IMR-90 (cell line): ENCODE data around the gene TAF4. TPM values are rescaled to one million over a fixed set of nuclear protein-coding genes. Genes with fewer than 3 reads are reported as not detected.

Experiments
- ATAC-seq: fragments of 200-7000 bp; cut with Tn5 transposase; 2 replicates; pipeline ENCODE4 v1.9.1; 2020; ENCODE audit warnings: low read depth, mild to moderate bottlenecking, moderate library complexity
- BruUV-seq: library from RNA; stranded (reverse); fragments of 400-500 nt; replicated peaks from 2 replicates; lab custom pipeline; 2021; lab: Mats Ljungman, UMichigan
- CTCF ChIA-PET: fragments of 300-600 bp; formaldehyde crosslinking; extraction: SDS; loops from one replicate; lab custom pipeline; 2021; ENCODE audit warnings: antibody characterized with exemption; lab: Yijun Ruan, JAX
- POLR2A ChIA-PET: fragments of 300-600 bp; sonication (Branson Sonifier 250); formaldehyde crosslinking; loops from one replicate; lab custom pipeline; 2022; ENCODE audit warnings: antibody characterized with exemption; ENCODE audit not compliant: unreplicated experiment; lab: Charles Lee
- DNase-seq: peaks from one replicate; pipeline ENCODE4 v3.0.0; 2013
- H2AFZ ChIP-seq: replicated peaks from 2 replicates; pipeline ENCODE3; 2013; ENCODE audit warnings: low read length, mild to moderate bottlenecking; ENCODE audit not compliant: poor library complexity
- H2AK5ac ChIP-seq: 2 replicates; pipeline ENCODE4 v1.6.1; 2013; ENCODE audit warnings: low read depth, low read length, inconsistent platforms
- H2AK9ac ChIP-seq: replicated peaks from 2 replicates; pipeline ENCODE3; 2013; ENCODE audit warnings: mild to moderate bottlenecking, low read depth, low read length, moderate library complexity; ENCODE audit not compliant: poor library complexity
- H2BK120ac ChIP-seq: 2 replicates; pipeline ENCODE4 v1.6.1; 2013; ENCODE audit warnings: low read depth, low read length, inconsistent platforms
- H2BK15ac ChIP-seq: 3 replicates; pipeline ENCODE4 v1.6.1; 2013; ENCODE audit warnings: low read depth, low read length, inconsistent platforms
- H2BK20ac ChIP-seq: 2 replicates; pipeline ENCODE4 v1.6.1; 2013; ENCODE audit warnings: low read depth, mild to moderate bottlenecking, inconsistent platforms, low read length, moderate library complexity
- H2BK5ac ChIP-seq: 2 replicates; pipeline ENCODE4 v1.6.1; 2013; ENCODE audit warnings: mild to moderate bottlenecking, low read depth, low read length, inconsistent platforms; ENCODE audit not compliant: poor library complexity, severe bottlenecking
- H3K14ac ChIP-seq: replicated peaks from 2 replicates; pipeline ENCODE4 v1.6.1; 2013; ENCODE audit warnings: low read depth, low read length, inconsistent platforms
- H3K18ac ChIP-seq: 2 replicates; pipeline ENCODE4 v1.6.1; 2013; ENCODE audit warnings: low read depth, low read length, control low read depth
- H3K23ac ChIP-seq: 2 replicates; pipeline ENCODE4 v1.6.1; 2013; ENCODE audit warnings: low read depth, low read length, inconsistent platforms
- H3K27ac ChIP-seq: 2 replicates; pipeline ENCODE4 v1.5.1; 2013; ENCODE audit warnings: mild to moderate bottlenecking, control low read depth, low read length; ENCODE audit not compliant: insufficient read depth
- H3K27me3 ChIP-seq: 2 replicates; pipeline ENCODE4 v1.6.1; 2013; ENCODE audit warnings: low read length; ENCODE audit not compliant: control insufficient read depth, insufficient read depth
- H3K36me3 ChIP-seq: 2 replicates; pipeline ENCODE4 v1.6.1; 2013; ENCODE audit warnings: low read length, mixed read lengths; ENCODE audit not compliant: control insufficient read depth, insufficient read depth
- H3K4ac ChIP-seq: 2 replicates; pipeline ENCODE4 v1.6.1; 2013; ENCODE audit warnings: low read depth, low read length, inconsistent platforms
- H3K4me1 ChIP-seq: 2 replicates; pipeline ENCODE4 v1.6.1; 2013; ENCODE audit warnings: low read length, mixed read lengths; ENCODE audit not compliant: control insufficient read depth, insufficient read depth
- H3K4me2 ChIP-seq: 2 replicates; pipeline ENCODE4 v1.6.1; 2013; ENCODE audit warnings: low read depth, mild to moderate bottlenecking, control low read depth, low read length, moderate library complexity
- H3K4me3 ChIP-seq: 2 replicates; pipeline ENCODE4 v1.5.1; 2013; ENCODE audit warnings: low read depth, mild to moderate bottlenecking, control low read depth, low read length, moderate library complexity; ENCODE audit not compliant: insufficient read depth
- H3K56ac ChIP-seq: 2 replicates; pipeline ENCODE4 v1.6.1; 2013; ENCODE audit warnings: low read length, inconsistent platforms; ENCODE audit not compliant: insufficient read depth; ENCODE audit errors: extremely low read depth
- H3K79me1 ChIP-seq, 2 experiments: 2 replicates each; pipeline ENCODE4 v1.6.1; 2013; ENCODE audit warnings: low read length in 2 of 2, inconsistent platforms in 1 of 2, low read depth in 1 of 2
- H3K9ac ChIP-seq: 2 replicates; pipeline ENCODE4 v1.6.1; 2013; ENCODE audit warnings: low read depth, low read length, control low read depth
- H3K9me1 ChIP-seq: 2 replicates; pipeline ENCODE4 v1.6.1; 2013; ENCODE audit warnings: low read length, inconsistent platforms; ENCODE audit not compliant: insufficient read depth
- H3K9me3 ChIP-seq: 2 replicates; pipeline ENCODE4 v1.6.1; 2013; ENCODE audit warnings: low read length; ENCODE audit not compliant: control insufficient read depth, insufficient read depth
- H4K20me1 ChIP-seq: 2 replicates; pipeline ENCODE4 v1.6.1; 2013; ENCODE audit warnings: low read length, inconsistent platforms; ENCODE audit not compliant: insufficient read depth
- H4K5ac ChIP-seq: 2 replicates; pipeline ENCODE4 v1.6.1; 2013; ENCODE audit warnings: mild to moderate bottlenecking, low read depth, low read length, control low read depth
- H4K8ac ChIP-seq, 2 experiments: 2 replicates each; pipeline ENCODE4 v1.6.1; 2013; ENCODE audit warnings: low read depth in 2 of 2, low read length in 2 of 2, control low read depth in 1 of 2, inconsistent platforms in 1 of 2
- H4K91ac ChIP-seq: 2 replicates; pipeline ENCODE4 v1.6.1; 2013; ENCODE audit warnings: low read depth, low read length, inconsistent platforms; ENCODE audit not compliant: insufficient read depth
- FOS ChIP-seq: fragments of 150-350 bp; IDR thresholded peaks from 2 replicates; pipeline ENCODE4 v1.6.1; 2016; ENCODE audit warnings: low read depth, low read length
- NFE2L2 ChIP-seq: fragments of 150-350 bp; IDR thresholded peaks from 2 replicates; pipeline ENCODE4 v1.6.1; 2016; ENCODE audit warnings: low read depth, mild to moderate bottlenecking, low read length
- RFX5 ChIP-seq: IDR thresholded peaks from 2 replicates; pipeline ENCODE4 v1.8.0; 2012; ENCODE audit warnings: low read depth, mild to moderate bottlenecking, low read length, moderate library complexity
- WGBS, 2 experiments: methylation state at CpG; one replicate each; pipeline versions ENCODE4 v1.1.5 to v1.1.7; 2013; ENCODE audit warnings: missing lambda C conversion rate in 2 of 2; ENCODE audit not compliant: insufficient read length in 1 of 2; ENCODE audit errors: extremely low coverage in 2 of 2; 5-methylcytosine and 5-hydroxymethylcytosine counted together
- dilution Hi-C: fragments of 300-500 bp; cut with HindIII; formaldehyde crosslinking; loops from one replicate; pipeline ENCODE4 v1.14.3; 2018; ENCODE audit warnings: low sequenced_read_pairs; ENCODE audit not compliant: unreplicated experiment
- in situ Hi-C: fragments of 300-500 bp; cut with MboI; formaldehyde crosslinking; loops from 3 replicates; pipeline ENCODE4 v1.14.3; 2019; ENCODE audit warnings: low sequenced_read_pairs, inconsistent platforms, mixed read lengths
- intact Hi-C: fragments of 100-400 bp; cut with micrococcal nuclease; formaldehyde crosslinking; loops from 2 replicates; pipeline ENCODE4 v1.10.0; 2022
- polyA plus RNA-seq, 3 experiments: library from polyadenylated mRNA; depleted of rRNA; stranded (reverse); fragments of >200 nt; gene quantifications; 2 replicates each; pipeline ENCODE4 v1.2.3, GENCODE V29; 2012; ENCODE audit warnings: low replicate concordance in 1 of 3
- total RNA-seq: library from RNA; depleted of rRNA; stranded (reverse); fragments of >200 nt; gene quantifications from 2 replicates; pipeline ENCODE4 v1.2.3, GENCODE V29; 2012
- TF ChIP-seq, protein P1 (sequence below): conservative IDR thresholded peaks from 2 replicates; pipeline ENCODE4 v1.5.1; 2012; ENCODE audit warnings: mild to moderate bottlenecking, low read depth, low read length, improper control_type of control experiment

The TAF4 gene
- total and polyA plus RNA-seq, 2 of the 4 experiments (the other 2 are of a cell fraction), result 1.4 to 5.1 TPM

DNA sequence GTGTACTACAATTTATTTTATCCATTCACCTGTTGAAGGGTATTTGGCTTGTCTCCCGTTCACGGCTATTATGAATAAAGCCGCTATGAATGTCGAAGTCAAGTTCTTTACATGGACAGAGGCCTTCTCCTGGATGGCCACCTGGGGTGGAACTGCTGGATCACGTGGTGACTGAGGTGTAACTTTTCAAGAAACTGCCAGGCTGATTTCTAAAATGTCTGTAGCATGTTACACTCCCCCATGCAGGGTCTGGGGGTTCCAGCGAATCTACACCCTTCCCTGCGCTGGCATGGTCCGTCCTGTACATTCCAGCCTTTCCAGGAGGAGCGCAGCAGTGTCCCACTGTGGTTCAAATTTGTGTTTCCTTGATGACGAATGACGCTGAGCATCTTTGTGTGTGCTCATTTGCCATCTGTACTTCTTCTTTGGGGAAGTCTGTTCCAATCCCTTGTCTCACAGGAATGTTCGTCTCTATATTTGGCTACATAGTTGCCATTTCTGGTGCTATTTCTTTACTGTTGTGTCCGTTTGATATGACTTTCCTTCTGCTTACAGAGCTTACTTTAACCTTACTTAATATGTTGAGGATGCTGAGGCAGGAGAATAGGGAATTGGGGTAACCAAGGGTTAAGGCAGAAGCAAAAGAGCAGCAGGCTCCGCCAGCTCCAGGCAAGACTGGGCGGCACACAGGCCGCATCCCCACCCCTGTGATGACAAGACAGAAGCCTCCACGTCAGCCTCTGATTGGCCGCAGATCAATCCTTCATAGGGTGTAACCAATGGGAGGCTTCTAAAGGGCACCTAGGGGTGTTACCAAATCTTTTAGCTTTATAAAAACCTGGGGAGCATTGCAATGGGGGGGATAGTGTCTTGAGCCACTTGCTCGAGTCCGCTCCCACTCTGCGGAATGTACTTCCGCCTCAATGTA lies 106.6 kb downstream of the TAF4 start:
- CTCF ChIA-PET, result no interaction called here
- no peak for TF ChIP-seq RFX5
- no peak for TF ChIP-seq FOS
- no peak for TF ChIP-seq NFE2L2
- TF ChIP-seq, protein P1, sequence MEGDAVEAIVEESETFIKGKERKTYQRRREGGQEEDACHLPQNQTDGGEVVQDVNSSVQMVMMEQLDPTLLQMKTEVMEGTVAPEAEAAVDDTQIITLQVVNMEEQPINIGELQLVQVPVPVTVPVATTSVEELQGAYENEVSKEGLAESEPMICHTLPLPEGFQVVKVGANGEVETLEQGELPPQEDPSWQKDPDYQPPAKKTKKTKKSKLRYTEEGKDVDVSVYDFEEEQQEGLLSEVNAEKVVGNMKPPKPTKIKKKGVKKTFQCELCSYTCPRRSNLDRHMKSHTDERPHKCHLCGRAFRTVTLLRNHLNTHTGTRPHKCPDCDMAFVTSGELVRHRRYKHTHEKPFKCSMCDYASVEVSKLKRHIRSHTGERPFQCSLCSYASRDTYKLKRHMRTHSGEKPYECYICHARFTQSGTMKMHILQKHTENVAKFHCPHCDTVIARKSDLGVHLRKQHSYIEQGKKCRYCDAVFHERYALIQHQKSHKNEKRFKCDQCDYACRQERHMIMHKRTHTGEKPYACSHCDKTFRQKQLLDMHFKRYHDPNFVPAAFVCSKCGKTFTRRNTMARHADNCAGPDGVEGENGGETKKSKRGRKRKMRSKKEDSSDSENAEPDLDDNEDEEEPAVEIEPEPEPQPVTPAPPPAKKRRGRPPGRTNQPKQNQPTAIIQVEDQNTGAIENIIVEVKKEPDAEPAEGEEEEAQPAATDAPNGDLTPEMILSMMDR, result no peak
- Histone ChIP-seq H3K4me1 (no peaks in the 10 kb centered on the region), H4K8ac (no peak overlapping the region), H3K14ac (no peak overlapping the region), H3K27me3 (peaks cover 8% of the 10 kb centered on the region), H3K79me1 (no peaks in the 10 kb centered on the region), H4K91ac (no peak overlapping the region), H3K9me3 (no peaks in the 10 kb centered on the region), H3K18ac (no peak overlapping the region), H3K23ac (no peak overlapping the region), H3K4me2 (no peak overlapping the region), H2BK20ac (no peak overlapping the region), H2AK5ac (no peak overlapping the region), H2BK5ac (no peak overlapping the region), H3K9ac (no peak overlapping the region), H2BK15ac (no peak overlapping the region), H3K27ac (no peak overlapping the region), H3K9me1 (no peaks in the 10 kb centered on the region; the same call in 1 of the 2 replicates), H4K20me1 (no peaks in the 10 kb centered on the region), H3K36me3 (no peaks in the 10 kb centered on the region), H2AK9ac (no peak overlapping the region), H2AFZ (no peak overlapping the region), H4K5ac (no peak overlapping the region), H3K56ac (no peak overlapping the region), H3K4ac (no peak overlapping the region), H3K4me3 (no peak overlapping the region), H2BK120ac (no peak overlapping the region)
- intact Hi-C loops, result no loop called here
- DNase-seq (no peak), ATAC-seq (peak; percentile 31; the same call in 1 of the 2 replicates)
- no TSS peak for BruUV-seq
- POLR2A ChIA-PET, result no interaction called here
- in situ Hi-C loops, result no loop called here
- 46% methylated on average over 7 of the region's 22 CpGs; no CpG with 5 or more reads in 1 of the 2 experiments for WGBS, 2 experiments
- dilution Hi-C loops, result no loop called here
